Left lung (tissue), 10 donors: ENCODE measurements around the gene CPSF2. TPM values are rescaled to one million over a fixed set of nuclear protein-coding genes. Genes with fewer than 3 reads are reported as not detected.
"Not testable (repeated sequence)": the region's sequence is repeated elsewhere in the genome, so short reads cannot be mapped to it uniquely, and the experiment has no call there.

Experiments
- ATAC-seq: fragments of 200-7000 bp; cut with Tn5 transposase; one replicate; pipeline ENCODE4 v1.9.1; 2020; ENCODE audit warnings: moderate library complexity
- DNase-seq, 4 donors: peaks; one replicate each; pipeline ENCODE4 v3.0.0-alpha.2; 2013 to 2020
- H3K27ac ChIP-seq, 2 donors: fragments of 200-600 bp; sonication (generic) in 1 of 2; one replicate each; pipeline versions ENCODE4 v1.5.0 to v1.8.0; 2020 to 2021
- H3K27me3 ChIP-seq, 2 donors: fragments of 200-600 bp; sonication (generic) in 1 of 2; one replicate each; pipeline versions ENCODE4 v1.5.0 to v1.8.0; 2020 to 2021
- H3K36me3 ChIP-seq, 2 donors: fragments of 200-600 bp; sonication (generic) in 1 of 2; one replicate each; pipeline versions ENCODE4 v1.5.0 to v1.8.0; 2020 to 2021
- H3K4me1 ChIP-seq, 2 donors: fragments of 200-600 bp; one replicate each; pipeline ENCODE4 v1.8.0; 2021
- H3K4me3 ChIP-seq, 2 donors: fragments of 200-600 bp; sonication (generic) in 1 of 2; one replicate each; pipeline versions ENCODE4 v1.5.0 to v1.8.0; 2020 to 2021; ENCODE audit warnings: mild to moderate bottlenecking in 1 of 2
- H3K9me3 ChIP-seq, 2 donors: fragments of 200-600 bp; sonication (generic) in 1 of 2; one replicate each; pipeline versions ENCODE4 v1.5.0 to v1.8.0; 2020 to 2021
- intact Hi-C, 2 donors: fragments of 100-400 bp; cut with DNase I; formaldehyde crosslinking; loops; one replicate each; pipeline versions ENCODE4 v1.11.2 to v1.14.2; 2022
- polyA plus RNA-seq, 6 donors: library from polyadenylated mRNA; unstranded; fragments of 120-200 nt; gene quantifications; one replicate each; pipeline ENCODE4 v1.2.1, GENCODE V29; 2013; ENCODE audit not compliant: insufficient read length in 6 of 6
- total RNA-seq, 2 donors: library from RNA; stranded (reverse); fragmentation: NEBNext Ultra II Directional; extraction: Animal tissue kit (Norgen Biotek cat#: 25700); gene quantifications; one replicate each; pipeline ENCODE4 v1.2.1, GENCODE V29; 2021
- TF ChIP-seq, protein P1 (sequence below), 2 donors: fragments of 200-600 bp; sonication (generic) in 1 of 2; IDR thresholded peaks; one replicate each; pipeline versions ENCODE4 v1.5.0 to v1.8.0; 2021; ENCODE audit warnings: antibody characterized with exemption in 2 of 2
- donor health status: DM: no; HTN: yes; CAD: no.
- donor health status: DM: no; HTN: no; CAD: no.

The CPSF2 gene
- total and polyA plus RNA-seq, 8 donors: 51.8 to 64.6 (median 57.7) TPM

DNA sequence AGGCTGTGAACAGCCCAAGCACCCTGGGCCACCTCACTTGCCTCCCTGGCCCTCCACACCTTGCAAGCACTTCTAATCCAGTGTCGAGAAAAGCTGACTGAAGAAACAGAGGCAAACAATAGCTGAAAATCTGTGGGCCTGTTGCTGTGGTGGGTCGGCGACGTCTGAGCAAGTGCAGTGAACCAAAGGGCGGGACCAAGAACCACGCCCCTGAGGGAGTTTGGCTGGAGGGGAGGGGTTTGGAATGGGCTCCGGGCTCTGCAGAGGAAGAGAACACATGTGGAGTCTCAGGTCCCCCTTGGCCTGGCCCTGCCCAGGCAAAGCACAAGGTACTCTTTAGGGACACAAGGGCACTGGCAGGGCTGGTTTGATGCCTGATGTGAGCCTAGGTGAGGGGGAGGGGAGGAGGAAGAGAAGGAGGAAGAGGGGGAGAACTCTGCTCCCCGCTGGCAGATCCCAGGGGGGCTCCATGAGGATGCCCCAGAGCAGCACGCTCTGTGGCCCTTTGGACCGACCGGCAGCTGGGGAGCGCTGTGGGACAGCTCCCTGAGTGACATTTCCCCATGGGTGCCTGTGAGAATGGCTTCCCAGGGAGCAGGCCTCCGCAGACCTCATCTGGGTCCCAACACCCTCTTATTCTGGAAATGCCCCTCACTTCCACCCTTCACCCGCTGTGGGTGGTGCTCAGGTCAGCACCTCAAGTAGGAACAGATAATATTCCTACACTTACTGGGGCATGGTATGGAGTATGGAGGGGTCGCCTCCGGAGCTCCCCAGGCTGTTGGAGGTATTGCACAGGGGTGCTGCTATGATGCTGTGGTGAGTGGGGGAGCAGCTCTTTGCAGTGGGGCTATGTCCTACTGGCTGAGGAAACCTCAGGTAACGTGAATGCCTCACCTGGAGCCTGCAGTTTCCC, 85.5 kb downstream of the CPSF2 start:
- H3K27me3 ChIP-seq: no peaks in the 10 kb centered on the region
- TF ChIP-seq, protein P1, sequence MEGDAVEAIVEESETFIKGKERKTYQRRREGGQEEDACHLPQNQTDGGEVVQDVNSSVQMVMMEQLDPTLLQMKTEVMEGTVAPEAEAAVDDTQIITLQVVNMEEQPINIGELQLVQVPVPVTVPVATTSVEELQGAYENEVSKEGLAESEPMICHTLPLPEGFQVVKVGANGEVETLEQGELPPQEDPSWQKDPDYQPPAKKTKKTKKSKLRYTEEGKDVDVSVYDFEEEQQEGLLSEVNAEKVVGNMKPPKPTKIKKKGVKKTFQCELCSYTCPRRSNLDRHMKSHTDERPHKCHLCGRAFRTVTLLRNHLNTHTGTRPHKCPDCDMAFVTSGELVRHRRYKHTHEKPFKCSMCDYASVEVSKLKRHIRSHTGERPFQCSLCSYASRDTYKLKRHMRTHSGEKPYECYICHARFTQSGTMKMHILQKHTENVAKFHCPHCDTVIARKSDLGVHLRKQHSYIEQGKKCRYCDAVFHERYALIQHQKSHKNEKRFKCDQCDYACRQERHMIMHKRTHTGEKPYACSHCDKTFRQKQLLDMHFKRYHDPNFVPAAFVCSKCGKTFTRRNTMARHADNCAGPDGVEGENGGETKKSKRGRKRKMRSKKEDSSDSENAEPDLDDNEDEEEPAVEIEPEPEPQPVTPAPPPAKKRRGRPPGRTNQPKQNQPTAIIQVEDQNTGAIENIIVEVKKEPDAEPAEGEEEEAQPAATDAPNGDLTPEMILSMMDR (IDR thresholded peaks at IDR 0.05): no peak
- no peaks in the 10 kb centered on the region for H3K4me1 ChIP-seq
- no peak overlapping the region for H3K4me3 ChIP-seq
- intact Hi-C loops: no loop called here
- ATAC-seq: no peak
- H3K36me3 ChIP-seq: no peaks in the 10 kb centered on the region
- no peak overlapping the region for H3K27ac ChIP-seq
- peaks cover 0 to 2% of the 10 kb centered on the region in 2 donors for H3K9me3 ChIP-seq
- no peak for DNase-seq

DNA sequence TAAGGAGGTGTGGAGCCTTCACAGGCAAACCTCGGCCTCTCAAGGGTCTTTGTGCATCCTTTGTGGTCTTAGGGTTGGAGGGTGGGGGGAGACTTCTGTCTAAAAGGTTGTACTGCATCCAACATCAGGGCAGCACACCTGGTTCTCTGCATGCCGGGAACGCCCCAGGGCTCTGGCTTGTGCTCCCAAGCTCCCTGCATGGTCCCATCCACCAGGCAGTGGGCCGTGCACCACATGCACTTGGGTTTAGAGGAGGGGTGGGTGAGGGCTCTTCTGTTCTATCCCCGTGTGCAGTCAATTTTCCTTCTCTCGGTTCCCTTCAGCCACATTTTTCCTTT, 86.1 kb downstream of the CPSF2 start:
- intact Hi-C loops: no loop called here
- no peaks in the 10 kb centered on the region for H3K4me1 ChIP-seq
- H3K36me3 ChIP-seq: no peaks in the 10 kb centered on the region
- no peak for DNase-seq
- H3K4me3 ChIP-seq: no peak overlapping the region
- TF ChIP-seq, protein P1 (IDR thresholded peaks at IDR 0.05): no peak
- H3K9me3 ChIP-seq: peaks cover 0 to 2% of the 10 kb centered on the region in 2 donors
- no peak for ATAC-seq
- no peaks in the 10 kb centered on the region for H3K27me3 ChIP-seq
- H3K27ac ChIP-seq: no peak overlapping the region

DNA sequence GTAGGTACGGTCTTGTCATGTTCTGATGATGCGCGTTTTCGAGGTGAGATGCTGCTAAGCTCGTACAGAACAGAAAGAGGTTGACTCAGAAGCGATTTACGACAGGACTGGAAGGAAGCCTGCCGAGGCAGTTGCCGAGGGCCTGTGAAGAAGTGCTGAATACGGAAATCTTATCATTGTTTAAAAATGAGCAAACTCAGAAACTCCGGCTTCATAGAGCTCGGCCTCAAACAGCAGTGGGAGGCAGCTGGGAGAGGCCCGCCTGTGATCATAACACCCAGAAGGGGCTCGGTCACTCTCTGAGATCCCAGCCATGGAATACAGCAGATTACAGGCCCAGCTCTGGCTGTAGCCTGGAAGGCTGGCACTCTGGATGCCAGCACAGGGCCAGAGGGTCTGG, 87.4 kb downstream of the CPSF2 start:
- H3K36me3 ChIP-seq: no peaks in the 10 kb centered on the region
- intact Hi-C loops: no loop called here
- H3K27ac ChIP-seq: no peak overlapping the region
- H3K9me3 ChIP-seq: peaks cover 0 to 2% of the 10 kb centered on the region in 2 donors
- H3K4me3 ChIP-seq: no peak overlapping the region
- no peak for ATAC-seq
- no peaks in the 10 kb centered on the region for H3K4me1 ChIP-seq
- H3K27me3 ChIP-seq: no peaks in the 10 kb centered on the region
- DNase-seq: no peak
- TF ChIP-seq, protein P1 (IDR thresholded peaks at IDR 0.05): no peak

DNA sequence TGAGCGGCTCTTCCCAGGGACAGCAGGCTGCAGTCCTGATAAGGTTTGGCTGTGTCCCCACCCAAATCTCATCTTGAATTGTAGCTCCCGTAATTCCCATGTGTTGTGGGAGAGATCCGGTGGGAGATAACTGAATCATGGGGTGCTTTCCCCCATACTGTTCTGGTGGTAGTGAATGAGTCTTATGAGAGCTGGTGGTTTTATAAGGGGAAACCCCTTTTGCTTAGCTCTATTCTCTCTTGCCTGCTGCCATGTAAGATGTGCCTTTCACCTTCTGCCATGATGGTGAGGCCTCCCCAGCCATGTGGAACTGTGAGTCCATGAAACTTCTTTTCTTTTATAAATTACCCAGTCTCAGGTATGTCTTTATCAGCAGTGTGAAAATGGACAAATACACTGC, 91.4 kb downstream of the CPSF2 start:
- H3K27me3 ChIP-seq, H3K4me1 ChIP-seq, intact Hi-C loops, H3K36me3 ChIP-seq, DNase-seq, H3K9me3 ChIP-seq, H3K27ac ChIP-seq, H3K4me3 ChIP-seq, ATAC-seq: not testable (repeated sequence)

DNA sequence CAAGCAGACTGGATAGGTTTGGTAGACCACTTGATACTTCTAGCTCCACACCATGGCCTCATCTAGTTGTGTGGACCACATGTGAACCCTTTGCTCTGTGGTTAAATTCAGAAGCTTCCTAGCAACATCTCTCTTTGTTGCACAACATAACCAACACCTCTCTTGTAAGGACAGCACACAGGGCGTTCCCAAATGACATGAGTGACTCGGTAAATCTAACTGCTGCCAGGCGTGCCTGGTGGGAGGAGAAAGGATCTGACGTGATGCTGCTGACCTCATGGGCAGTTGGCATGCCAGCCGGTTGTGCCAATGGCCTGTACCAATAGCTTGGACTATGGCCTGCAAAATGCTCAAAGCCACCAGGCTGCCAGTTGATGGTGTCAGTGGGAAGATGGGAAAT, 93.8 kb downstream of the CPSF2 start:
- ATAC-seq (no peak), DNase-seq (no peak)
- Histone ChIP-seq H3K4me1 (no peaks in the 10 kb centered on the region), H3K9me3 (peaks cover 0 to 2% of the 10 kb centered on the region in 2 donors), H3K27me3 (no peaks in the 10 kb centered on the region), H3K27ac (no peak overlapping the region), H3K4me3 (no peak overlapping the region), H3K36me3 (no peaks in the 10 kb centered on the region)
- TF ChIP-seq, protein P1 (IDR thresholded peaks at IDR 0.05): no peak
- intact Hi-C loops: no loop called here
